Suprapubic skin (tissue), 3 donors: Measurements from ENCODE around the gene NKAPD1.

Experiments used
- POLR2A ChIP-seq, 2 donors: fragments of 450-650 bp; IDR thresholded peaks; one replicate each; pipeline ENCODE4 v1.6.1; 2017; ENCODE audit warnings: antibody characterized with exemption in 2 of 2, mild to moderate bottlenecking in 2 of 2, moderate library complexity in 2 of 2
- TF ChIP-seq, protein P1 (sequence below), 2 donors: fragments of 200-600 bp in 1 of 2; fragments of 450-650 bp in 1 of 2; sonication (generic) in 1 of 2; IDR thresholded peaks; one replicate each; pipeline ENCODE4 v1.5.1; 2016 to 2019; ENCODE audit warnings: antibody characterized with exemption in 2 of 2, mild to moderate bottlenecking in 1 of 2, moderate library complexity in 1 of 2

DNA sequence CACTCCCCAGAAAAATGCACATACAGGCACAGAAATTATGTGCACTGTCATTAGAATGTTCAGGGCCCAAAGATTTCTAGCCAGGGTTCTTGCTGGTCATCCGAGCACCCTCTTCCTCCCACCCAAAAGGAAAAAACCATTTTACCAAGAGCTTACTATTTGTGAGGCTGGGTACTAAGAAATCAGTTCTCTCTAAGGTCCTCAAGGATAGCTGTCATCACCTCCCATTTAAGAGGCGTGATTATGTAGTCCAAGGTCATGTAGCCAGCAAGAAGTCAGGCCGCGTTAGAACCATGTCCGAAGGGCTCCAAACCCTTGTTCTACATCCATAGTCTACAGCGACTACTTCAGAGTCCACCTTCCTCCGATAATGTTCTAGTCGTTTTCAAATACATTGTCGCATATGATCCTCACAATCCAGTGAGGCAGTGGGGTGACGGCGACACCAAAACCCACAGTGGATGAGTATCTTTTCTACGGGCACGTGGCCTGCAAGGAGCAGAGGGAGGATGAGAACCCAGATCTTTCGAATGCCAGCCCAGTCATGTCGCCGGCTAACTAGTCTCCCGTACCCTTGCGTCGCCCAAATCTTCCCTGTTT is 11.8 kb downstream of the NKAPD1 start:
- TF ChIP-seq, protein P1, sequence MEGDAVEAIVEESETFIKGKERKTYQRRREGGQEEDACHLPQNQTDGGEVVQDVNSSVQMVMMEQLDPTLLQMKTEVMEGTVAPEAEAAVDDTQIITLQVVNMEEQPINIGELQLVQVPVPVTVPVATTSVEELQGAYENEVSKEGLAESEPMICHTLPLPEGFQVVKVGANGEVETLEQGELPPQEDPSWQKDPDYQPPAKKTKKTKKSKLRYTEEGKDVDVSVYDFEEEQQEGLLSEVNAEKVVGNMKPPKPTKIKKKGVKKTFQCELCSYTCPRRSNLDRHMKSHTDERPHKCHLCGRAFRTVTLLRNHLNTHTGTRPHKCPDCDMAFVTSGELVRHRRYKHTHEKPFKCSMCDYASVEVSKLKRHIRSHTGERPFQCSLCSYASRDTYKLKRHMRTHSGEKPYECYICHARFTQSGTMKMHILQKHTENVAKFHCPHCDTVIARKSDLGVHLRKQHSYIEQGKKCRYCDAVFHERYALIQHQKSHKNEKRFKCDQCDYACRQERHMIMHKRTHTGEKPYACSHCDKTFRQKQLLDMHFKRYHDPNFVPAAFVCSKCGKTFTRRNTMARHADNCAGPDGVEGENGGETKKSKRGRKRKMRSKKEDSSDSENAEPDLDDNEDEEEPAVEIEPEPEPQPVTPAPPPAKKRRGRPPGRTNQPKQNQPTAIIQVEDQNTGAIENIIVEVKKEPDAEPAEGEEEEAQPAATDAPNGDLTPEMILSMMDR (IDR thresholded peaks at IDR 0.05) = no peak
- no peak for TF ChIP-seq POLR2A (IDR thresholded peaks at IDR 0.05)
